H9 (cell line): Measurements from ENCODE around the gene OGA. TPM values are rescaled to one million over a fixed set of nuclear protein-coding genes. Genes with fewer than 3 reads are reported as not detected.

Experiments used
- DNase-seq: peaks from one replicate; pipeline ENCODE4 v3.0.0-alpha.2; 2017
- H2AFZ ChIP-seq: one replicate; pipeline ENCODE4 v1.6.1; 2013; ENCODE audit warnings: mild to moderate bottlenecking, low read length, control low read depth, moderate library complexity
- H2AK5ac ChIP-seq: 2 replicates; pipeline ENCODE4 v1.6.1; 2013; ENCODE audit warnings: low read length, control low read depth, mixed read lengths; ENCODE audit not compliant: insufficient read length
- H2BK120ac ChIP-seq: one replicate; pipeline ENCODE4 v1.6.1; 2013; ENCODE audit warnings: low read depth, mild to moderate bottlenecking, low read length, control low read depth, inconsistent platforms; ENCODE audit not compliant: poor library complexity, severe bottlenecking
- H2BK12ac ChIP-seq: 2 replicates; pipeline ENCODE4 v1.6.1; 2013; ENCODE audit warnings: low read length, control low read depth, mixed read lengths, low read depth; ENCODE audit not compliant: insufficient read length
- H2BK15ac ChIP-seq: 2 replicates; pipeline ENCODE4 v1.6.1; 2013; ENCODE audit warnings: low read depth, low read length, control low read depth
- H2BK20ac ChIP-seq: one replicate; pipeline ENCODE4 v1.6.1; 2013; ENCODE audit warnings: low read depth, mild to moderate bottlenecking, low read length, control low read depth, inconsistent platforms; ENCODE audit not compliant: poor library complexity, severe bottlenecking
- H2BK5ac ChIP-seq: 2 replicates; pipeline ENCODE4 v1.6.1; 2013; ENCODE audit warnings: low read length, control low read depth, mixed read lengths; ENCODE audit not compliant: insufficient read length
- H3K14ac ChIP-seq: 2 replicates; pipeline ENCODE4 v1.6.1; 2013; ENCODE audit warnings: low read length, control low read depth; ENCODE audit not compliant: insufficient read depth
- H3K18ac ChIP-seq: 2 replicates; pipeline ENCODE4 v1.6.1; 2013; ENCODE audit warnings: low read depth, mild to moderate bottlenecking, mixed read lengths, low read length, control low read depth; ENCODE audit not compliant: insufficient read length
- H3K23ac ChIP-seq: 2 replicates; pipeline ENCODE4 v1.6.1; 2013; ENCODE audit warnings: low read length, control low read depth, mixed read lengths, low read depth; ENCODE audit not compliant: insufficient read length
- H3K23me2 ChIP-seq: 2 replicates; pipeline ENCODE4 v1.6.1; 2013; ENCODE audit warnings: low read depth, mild to moderate bottlenecking, mixed read lengths, low read length, control low read depth; ENCODE audit not compliant: insufficient read length, poor library complexity, severe bottlenecking
- H3K27ac ChIP-seq: 2 replicates; pipeline ENCODE4 v1.5.1; 2013; ENCODE audit warnings: low read length, control low read depth, mixed read lengths, low read depth; ENCODE audit not compliant: insufficient read length
- H3K27me3 ChIP-seq: 2 replicates; pipeline ENCODE4 v1.6.1; 2013; ENCODE audit warnings: low read length, control low read depth, inconsistent platforms; ENCODE audit not compliant: insufficient read depth
- H3K4ac ChIP-seq: 2 replicates; pipeline ENCODE4 v1.6.1; 2013; ENCODE audit warnings: low read depth, mild to moderate bottlenecking, control low read depth, inconsistent platforms, low read length, moderate library complexity
- H3K4me1 ChIP-seq: 2 replicates; pipeline ENCODE4 v1.6.1; 2013; ENCODE audit warnings: low read length, control low read depth, inconsistent platforms; ENCODE audit not compliant: insufficient read depth
- H3K4me2 ChIP-seq: 2 replicates; pipeline ENCODE4 v1.6.1; 2013; ENCODE audit warnings: low read length, control low read depth, mixed read lengths; ENCODE audit not compliant: insufficient read length, insufficient read depth
- H3K56ac ChIP-seq: 2 replicates; pipeline ENCODE4 v1.6.1; 2013; ENCODE audit warnings: low read depth, mild to moderate bottlenecking, mixed read lengths, low read length, control low read depth; ENCODE audit not compliant: insufficient read length
- H3K79me1 ChIP-seq: 2 replicates; pipeline ENCODE4 v1.6.1; 2013; ENCODE audit warnings: low read depth, mild to moderate bottlenecking, moderate library complexity, low read length, control low read depth, inconsistent platforms; ENCODE audit not compliant: insufficient read depth, poor library complexity, severe bottlenecking
- H3K79me2 ChIP-seq: 2 replicates; pipeline ENCODE4 v1.6.1; 2013; ENCODE audit warnings: low read length, control low read depth, inconsistent platforms; ENCODE audit not compliant: insufficient read depth
- H3K9ac ChIP-seq: 2 replicates; pipeline ENCODE4 v1.6.1; 2013; ENCODE audit warnings: low read length, control low read depth, mixed read lengths; ENCODE audit not compliant: insufficient read length; ENCODE audit errors: extremely low read depth
- H3K9me3 ChIP-seq: one replicate; pipeline ENCODE4 v1.6.1; 2013; ENCODE audit warnings: low read depth, low read length, inconsistent platforms; ENCODE audit not compliant: control insufficient read depth
- H3T11ph ChIP-seq: one replicate; pipeline ENCODE4 v1.6.1; 2013; ENCODE audit warnings: mild to moderate bottlenecking, low read length, control low read depth, inconsistent platforms
- H4K20me1 ChIP-seq: one replicate; pipeline ENCODE4 v1.6.1; 2013; ENCODE audit not compliant: control insufficient read depth, insufficient read length, insufficient read depth
- H4K5ac ChIP-seq: 2 replicates; pipeline ENCODE4 v1.6.1; 2013; ENCODE audit warnings: low read depth, mild to moderate bottlenecking, mixed read lengths, low read length, control low read depth; ENCODE audit not compliant: insufficient read length
- H4K8ac ChIP-seq: replicated peaks from 2 replicates; pipeline ENCODE4 v1.6.1; 2013; ENCODE audit warnings: low read length, control low read depth, mixed read lengths, low read depth; ENCODE audit not compliant: insufficient read length
- H4K91ac ChIP-seq: 2 replicates; pipeline ENCODE4 v1.6.1; 2013; ENCODE audit warnings: low read depth, mild to moderate bottlenecking, moderate library complexity, mixed read lengths, low read length, control low read depth; ENCODE audit not compliant: insufficient read length
- H3K27ac Mint-ChIP-seq, 3 experiments: 2 replicates in 2 of 3; 3 replicates in 1 of 3; pipeline ENCODE4 v1.8.0; 2020 to 2021; ENCODE audit warnings: mixed read lengths in 3 of 3, mild to moderate bottlenecking in 1 of 3, moderate library complexity in 1 of 3
- H3K27me3 Mint-ChIP-seq: 2 replicates; pipeline ENCODE4 v1.8.0; 2021; ENCODE audit warnings: low read depth, mild to moderate bottlenecking, moderate library complexity, mixed read lengths
- H3K36me3 Mint-ChIP-seq, 3 experiments: 2 replicates in 2 of 3; 3 replicates in 1 of 3; pipeline ENCODE4 v1.8.0; 2020 to 2021; ENCODE audit warnings: low read depth in 3 of 3, mixed read lengths in 3 of 3; ENCODE audit not compliant: insufficient read depth in 1 of 3
- H3K4me1 Mint-ChIP-seq, 2 experiments: 2 replicates each; pipeline ENCODE4 v1.8.0; 2020; ENCODE audit warnings: mixed read lengths in 2 of 2
- H3K4me3 Mint-ChIP-seq, 2 experiments: 2 replicates in 1 of 2; 3 replicates in 1 of 2; pipeline ENCODE4 v1.8.0; 2020 to 2021; ENCODE audit warnings: mild to moderate bottlenecking in 2 of 2, mixed read lengths in 2 of 2, moderate library complexity in 1 of 2
- H3K9me3 Mint-ChIP-seq, 2 experiments: 2 replicates in 1 of 2; 3 replicates in 1 of 2; pipeline ENCODE4 v1.8.0; 2020; ENCODE audit warnings: mild to moderate bottlenecking in 2 of 2, mixed read lengths in 2 of 2, moderate library complexity in 1 of 2
- CTCF ChIP-seq: fragments of 200-600 bp; sonication (generic); conservative IDR thresholded peaks from 3 replicates; pipeline ENCODE4 v1.8.0; 2021; ENCODE audit warnings: antibody characterized with exemption, mild to moderate bottlenecking
- WGBS: extraction: QIAGEN DNeasy Blood & Tissue Kit; methylation state at CpG from one replicate; pipeline ENCODE4 v1.1.7; 2013; ENCODE audit warnings: missing lambda C conversion rate, low lambda C conversion rate, mixed read lengths; ENCODE audit not compliant: insufficient read length; ENCODE audit errors: extremely low coverage; 5-methylcytosine and 5-hydroxymethylcytosine counted together
- total RNA-seq: library from RNA; stranded (reverse); gene quantifications from 2 replicates; pipeline ENCODE4 v1.2.1, GENCODE V29; 2021

The OGA gene
- total RNA-seq, 1 experiment from 2014 or later: 125 TPM

GRCh38 chr10:101803511-101803910 lies 14.7 kb downstream of the OGA start:
- Histone ChIP-seq H3K4me2 (no peak overlapping the region), H3K9me3 (no peaks in the 10 kb centered on the region), H4K5ac (no peak overlapping the region), H2BK12ac (no peak overlapping the region), H4K20me1 (no peaks in the 10 kb centered on the region), H3K9ac (no peak overlapping the region), H3K14ac (no peak overlapping the region), H3K79me2 (no peaks in the 10 kb centered on the region), H3T11ph (no peak overlapping the region), H3K4me1 (no peaks in the 10 kb centered on the region), H2BK120ac (no peak overlapping the region), H3K27ac (no peak overlapping the region), H3K56ac (no peak overlapping the region), H2BK5ac (no peak overlapping the region), H2BK15ac (no peak overlapping the region), H2AK5ac (no peak overlapping the region), H3K23me2 (no peaks in the 10 kb centered on the region), H4K91ac (no peak overlapping the region), H3K23ac (no peak overlapping the region), H3K18ac (no peak overlapping the region), H3K79me1 (peaks cover 3% of the 10 kb centered on the region), H4K8ac (no peak overlapping the region), H3K4ac (no peak overlapping the region), H2BK20ac (no peak overlapping the region), H2AFZ (no peak overlapping the region), H3K27me3 (no peaks in the 10 kb centered on the region)
- Mint-ChIP-seq H3K9me3 (no peaks in the 10 kb centered on the region), H3K27me3 (no peaks in the 10 kb centered on the region), H3K27ac (no peak overlapping the region), H3K4me1 (no peaks in the 10 kb centered on the region), H3K36me3 (peaks cover 56 to 90% (median 88%) of the 10 kb centered on the region in 3 experiments; a peak in 6 of 7 replicates), H3K4me3 (no peak overlapping the region)
- DNase-seq: no peak
- TF ChIP-seq CTCF: no peak
- WGBS: no CpG with 5 or more reads among the region's 4 CpGs
